AG04449 (cell line): ENCODE measurements around the gene PXDN.

ENCODE experiments used
- CTCF ChIA-PET: fragments of 350-600 bp; formaldehyde crosslinking; extraction: SDS; loops from one replicate; lab custom pipeline; 2021; ENCODE audit warnings: antibody characterized with exemption; lab: Yijun Ruan, JAX
- POLR2A ChIA-PET: fragments of 400-600, 350-600 bp; formaldehyde crosslinking; extraction: SDS; loops from one replicate; lab custom pipeline; 2020; ENCODE audit warnings: antibody characterized with exemption, inconsistent platforms; lab: Yijun Ruan, JAX
- DNase-seq: peaks from one replicate; pipeline ENCODE4 v3.0.0-alpha.2; 2010; ENCODE audit warnings: low read depth, low spot score
- H3K4me3 ChIP-seq: 2 replicates; pipeline ENCODE4 v1.5.1; 2011; ENCODE audit warnings: low read depth, mild to moderate bottlenecking, control low read depth, low read length
- CTCF ChIP-seq: IDR thresholded peaks from one replicate; pipeline ENCODE4 v1.5.1; 2011; ENCODE audit warnings: mild to moderate bottlenecking, moderate library complexity, low read length, control low read depth, inconsistent platforms; ENCODE audit not compliant: insufficient read depth; ENCODE audit errors: missing control alignments

PXDN gene

GRCh38 chr2:1585635-1586034 is 158.7 kb downstream of the PXDN start:
- H3K4me3 ChIP-seq, result no peak overlapping the region
- TF ChIP-seq CTCF, result no peak
- DNase-seq, result no peak
- CTCF ChIA-PET, result interaction anchor here (0.6 to 3.5 kb wide), 3 partner anchors 8 to 165 kb away, joined by 3 to 17 read pairs (median 9); no protein-coding TSS in a partner anchor
- POLR2A ChIA-PET, result no interaction called here

- no peak for TF ChIP-seq CTCF
- no peak for DNase-seq
- no peak overlapping the region for H3K4me3 ChIP-seq
- CTCF ChIA-PET, result interaction anchor here (1.1 to 3.5 kb wide), 4 partner anchors 8 to 165 kb away, joined by 3 to 17 read pairs (median 6); no protein-coding TSS in a partner anchor
- POLR2A ChIA-PET, result no interaction called here
These were observed 159.4 kb downstream of the PXDN start for GRCh38 chr2:1584691-1585485.

GRCh38 chr2:1584051-1584531 is 160.2 kb downstream of the PXDN start:
- no peak for TF ChIP-seq CTCF
- H3K4me3 ChIP-seq, result no peak overlapping the region
- DNase-seq, result no peak
- POLR2A ChIA-PET, result no interaction called here
- CTCF ChIA-PET, result interaction anchor here (1.1 to 3.5 kb wide), 4 partner anchors 9 to 234 kb away, joined by 3 to 17 read pairs (median 6); no protein-coding TSS in a partner anchor

- no peak overlapping the region for H3K4me3 ChIP-seq
- POLR2A ChIA-PET, result interaction anchor here (0.7 kb wide), 1 partner anchor 23 kb away, joined by 3 read pairs; no protein-coding TSS in a partner anchor
- CTCF ChIA-PET, result interaction anchor here (1.0 to 2.4 kb wide), 5 partner anchors 9 to 235 kb away, joined by 3 to 9 read pairs (median 3); no protein-coding TSS in a partner anchor
- no peak for TF ChIP-seq CTCF
- DNase-seq, result no peak
These were observed 161.4 kb downstream of the PXDN start for GRCh38 chr2:1582891-1583341.

GRCh38 chr2:1581965-1582625 is 162.2 kb downstream of the PXDN start:
- H3K4me3 ChIP-seq, result no peak overlapping the region
- CTCF ChIA-PET, result interaction anchor here (1.0 to 2.4 kb wide), 5 partner anchors 10 to 236 kb away, joined by 3 to 9 read pairs (median 3); no protein-coding TSS in a partner anchor
- POLR2A ChIA-PET, result no interaction called here
- no peak for DNase-seq
- no peak for TF ChIP-seq CTCF
